Activated CD4-positive, alpha-beta T cell treated with anti-CD3 and anti-CD28 coated beads for 36 hours (primary cell): ENCODE results near the gene KRTAP19-2. TPM values are rescaled to one million over a fixed set of nuclear protein-coding genes. Genes with fewer than 3 reads are reported as not detected.
"Not testable (repeated sequence)": the region's sequence is repeated elsewhere in the genome, so short reads cannot be mapped to it uniquely, and the experiment has no call there.

Source experiments
- ATAC-seq: fragments of 200-7000 bp; cut with Tn5 transposase; one replicate; pipeline ENCODE4 v1.10.0; 2021; ENCODE audit warnings: mild to moderate bottlenecking, moderate library complexity
- CTCF ChIA-PET: fragments of 350-600 bp; sonication (Branson Sonifier 250); formaldehyde crosslinking; loops from one replicate; lab custom pipeline; 2021; ENCODE audit warnings: antibody characterized with exemption; lab: Charles Lee
- POLR2A ChIA-PET: fragments of 350-600 bp; sonication (Branson Sonifier 250); formaldehyde crosslinking; loops from one replicate; lab custom pipeline; 2021; ENCODE audit warnings: antibody characterized with exemption, inconsistent platforms; lab: Charles Lee
- DNase-seq: peaks from one replicate; pipeline ENCODE4 v3.0.0-alpha.2; 2020
- H3K27ac Mint-ChIP-seq: one replicate; pipeline ENCODE4 v1.8.0; 2021; ENCODE audit warnings: mixed read lengths
- H3K27me3 Mint-ChIP-seq: one replicate; pipeline ENCODE4 v1.8.0; 2021; ENCODE audit warnings: mixed read lengths
- H3K36me3 Mint-ChIP-seq: one replicate; pipeline ENCODE4 v1.8.0; 2021; ENCODE audit warnings: low read depth, mixed read lengths
- H3K4me1 Mint-ChIP-seq: one replicate; pipeline ENCODE4 v1.8.0; 2021; ENCODE audit warnings: mixed read lengths
- H3K4me3 Mint-ChIP-seq: one replicate; pipeline ENCODE4 v1.8.0; 2021; ENCODE audit warnings: mild to moderate bottlenecking, moderate library complexity, mixed read lengths
- H3K9me3 Mint-ChIP-seq: one replicate; pipeline ENCODE4 v1.8.0; 2021; ENCODE audit warnings: low read depth, mixed read lengths
- intact Hi-C, 2 experiments: fragments of 100-400 bp; cut with DNase I in 1 of 2; cut with micrococcal nuclease in 1 of 2; formaldehyde crosslinking; loops; one replicate each; pipeline versions ENCODE4 v1.14.2 to v1.15.1; 2022 to 2024; cut with DNase I, micrococcal nuclease
- total RNA-seq, 2 experiments: library from RNA; stranded (reverse); gene quantifications; one replicate each; pipeline ENCODE4 v1.2.3, GENCODE V29; 2021

KRTAP19-2 gene, protein sequence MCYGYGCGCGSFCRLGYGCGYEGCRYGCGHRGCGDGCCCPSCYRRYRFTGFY
- total RNA-seq: not detected

DNA sequence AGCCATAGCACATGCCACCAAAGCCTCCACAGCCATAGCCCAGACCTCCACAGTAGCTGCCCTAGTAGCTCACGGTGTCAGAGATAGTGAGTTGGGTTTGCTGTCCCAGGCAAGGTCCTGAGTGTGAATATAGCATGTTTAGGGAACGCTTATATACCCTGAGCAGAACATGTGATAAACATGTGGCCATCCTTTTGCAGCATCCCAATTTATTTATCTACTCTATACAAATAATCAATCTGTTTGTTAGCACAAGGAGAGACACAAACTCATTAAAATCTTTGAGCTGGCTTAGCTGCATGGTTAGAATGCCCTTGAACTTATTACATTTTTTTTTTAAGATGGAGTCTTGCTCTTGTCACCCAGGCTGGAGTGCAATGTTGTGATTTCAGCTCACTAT, at the start of gene KRTAP19-2:
Gene KRTAP19-2, minus strand, starts transcription at position 101 of the 400 bp plus-strand sequence. Its CDS starts 88 bp downstream, at position 13.
- ChIA-PET POLR2A (no interaction called here), CTCF (interaction anchor here (1.5 kb wide), 1 partner anchor 18 kb away, joined by 3 read pairs; no protein-coding TSS in a partner anchor)
- Mint-ChIP-seq H3K27me3 (peaks cover 2% of the 10 kb centered on the region), H3K36me3 (no peaks in the 10 kb centered on the region), H3K4me1 (no peaks in the 10 kb centered on the region), H3K27ac (no peak within 1 kb of the TSS), H3K4me3 (no peak within 1 kb of the TSS), H3K9me3 (peaks cover 13% of the 10 kb centered on the region)
- DNase-seq: no peak
- intact Hi-C loops: no loop called here
- no peak for ATAC-seq

DNA sequence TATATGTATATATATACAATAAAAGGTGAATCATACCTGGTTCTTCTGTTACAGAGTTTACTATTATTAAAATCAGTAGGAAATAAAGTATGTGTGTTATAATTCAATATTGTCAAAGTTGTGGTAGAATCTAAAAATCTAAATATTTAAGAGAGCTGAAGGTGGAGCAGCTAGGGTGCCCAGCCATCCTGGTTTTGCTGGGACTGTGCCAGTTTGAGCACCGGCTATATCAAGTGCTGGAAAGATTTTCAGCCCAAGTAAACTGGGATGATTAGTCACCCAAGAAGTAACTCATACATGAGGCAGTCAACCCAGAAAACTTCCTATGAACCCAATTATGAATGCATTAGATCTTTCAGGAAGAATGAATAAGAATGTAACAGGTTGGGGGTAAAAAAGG, 31.6 kb upstream of the KRTAP19-2 start:
- ATAC-seq: no peak
- ChIA-PET POLR2A (no interaction called here), CTCF (no interaction called here)
- intact Hi-C loops: no loop called here
- DNase-seq: no peak
- H3K9me3 Mint-ChIP-seq: no peaks in the 10 kb centered on the region
- no peak overlapping the region for H3K4me3 Mint-ChIP-seq
- H3K36me3 Mint-ChIP-seq: no peaks in the 10 kb centered on the region
- H3K27me3 Mint-ChIP-seq: peaks cover 1% of the 10 kb centered on the region
- H3K27ac Mint-ChIP-seq: no peak overlapping the region
- H3K4me1 Mint-ChIP-seq: no peaks in the 10 kb centered on the region

DNA sequence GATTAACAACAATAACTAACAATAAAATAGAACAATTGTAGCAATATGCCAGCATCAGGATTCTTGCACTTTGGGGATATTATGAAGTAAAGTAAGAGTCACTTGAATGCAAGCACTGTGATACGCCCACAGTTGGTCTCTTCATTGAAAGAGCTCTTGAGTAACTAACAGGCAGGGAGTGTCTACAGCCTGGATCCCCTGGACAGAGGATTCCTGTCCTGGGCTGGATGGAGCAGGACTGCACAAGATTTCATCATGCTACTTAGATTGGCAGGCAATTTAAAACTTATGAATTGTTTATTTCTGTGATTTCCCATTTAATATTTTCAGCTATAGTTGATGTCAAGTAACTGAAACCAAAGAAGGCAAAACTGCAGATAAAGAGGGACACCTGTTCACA, 28.4 kb upstream of the KRTAP19-2 start:
- Mint-ChIP-seq H3K36me3 (no peaks in the 10 kb centered on the region), H3K4me3 (no peak overlapping the region), H3K27me3 (no peaks in the 10 kb centered on the region), H3K27ac (no peak overlapping the region), H3K9me3 (no peaks in the 10 kb centered on the region), H3K4me1 (no peaks in the 10 kb centered on the region)
- intact Hi-C loops: no loop called here
- ATAC-seq (no peak), DNase-seq (no peak)
- ChIA-PET CTCF (interaction anchor here (2.4 kb wide), 1 partner anchor 9 kb away, joined by 7 read pairs; no protein-coding TSS in a partner anchor), POLR2A (no interaction called here)

DNA sequence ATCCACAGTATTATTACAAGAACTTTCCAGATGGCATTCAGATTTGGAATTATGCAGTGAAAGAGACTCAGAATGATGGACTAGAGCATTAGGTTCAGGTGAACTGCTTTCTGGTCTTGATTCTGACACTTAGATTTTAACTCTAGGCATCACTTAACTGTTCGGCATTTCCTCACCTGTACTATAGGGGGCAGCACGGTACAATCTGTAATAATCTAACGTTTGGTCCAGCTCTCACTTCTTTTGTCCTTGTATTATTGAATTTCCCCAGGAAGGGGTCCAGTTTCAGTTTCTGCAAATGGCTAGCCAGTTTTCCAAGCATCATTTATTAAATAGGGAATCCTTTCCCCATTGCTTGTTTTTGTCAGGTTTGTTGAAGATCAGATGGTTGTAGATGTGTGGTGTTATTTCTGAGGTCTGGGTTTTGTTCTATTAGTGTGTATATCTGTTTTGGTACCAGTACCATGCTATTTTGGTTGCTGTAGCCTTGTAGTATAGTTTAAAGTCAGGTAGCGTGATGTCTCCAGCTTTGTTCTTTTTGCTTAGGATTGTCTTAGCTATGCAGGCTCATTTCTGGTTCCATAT, 18.5 kb upstream of the KRTAP19-2 start:
- H3K4me1 Mint-ChIP-seq, H3K36me3 Mint-ChIP-seq, H3K27ac Mint-ChIP-seq, H3K9me3 Mint-ChIP-seq, POLR2A ChIA-PET, ATAC-seq, H3K27me3 Mint-ChIP-seq, H3K4me3 Mint-ChIP-seq: not testable (repeated sequence)
- peak; percentile 21 for DNase-seq
- intact Hi-C loops: loop anchor here (1.0 to 2.0 kb wide), 3 partner anchors 227 to 581 kb away; no protein-coding TSS in a partner anchor
- CTCF ChIA-PET: interaction anchor here (1.0 to 3.2 kb wide), 5 partner anchors 11 to 64 kb away, joined by 3 to 16 read pairs (median 5); partner anchors contain the start of gene KRTAP19-2

DNA sequence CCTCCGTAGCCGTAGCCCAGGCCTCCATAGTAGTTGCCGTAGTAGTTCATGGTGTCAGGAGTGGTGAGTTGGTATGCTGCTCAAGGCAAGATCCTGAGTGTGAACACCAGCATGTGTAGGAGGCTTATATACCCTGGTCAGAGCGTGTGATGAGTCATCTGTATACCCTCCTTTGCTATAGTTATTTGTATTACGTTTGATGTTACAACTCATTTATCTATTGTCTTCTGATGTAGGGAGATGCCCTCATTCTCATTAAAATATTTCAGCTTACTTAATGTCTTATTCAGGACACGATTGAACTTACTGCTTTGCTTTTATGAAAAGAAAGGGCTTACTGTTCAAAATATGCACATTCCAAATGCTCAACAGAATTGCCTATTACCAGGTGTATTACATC, 14.8 kb upstream of the KRTAP19-2 start, which contains the start of gene KRTAP19-5:
Gene KRTAP19-5, minus strand, starts transcription at position 101 of the 400 bp plus-strand sequence. Its CDS starts 51 bp downstream, at position 50.
- Mint-ChIP-seq H3K27ac (no peak within 1 kb of the TSS), H3K9me3 (no peaks in the 10 kb centered on the region), H3K27me3 (no peaks in the 10 kb centered on the region), H3K36me3 (no peaks in the 10 kb centered on the region), H3K4me3 (no peak within 1 kb of the TSS), H3K4me1 (no peaks in the 10 kb centered on the region)
- intact Hi-C loops: no loop called here
- ATAC-seq (no peak), DNase-seq (no peak)
- POLR2A ChIA-PET: no interaction called here
- CTCF ChIA-PET: no interaction called here

DNA sequence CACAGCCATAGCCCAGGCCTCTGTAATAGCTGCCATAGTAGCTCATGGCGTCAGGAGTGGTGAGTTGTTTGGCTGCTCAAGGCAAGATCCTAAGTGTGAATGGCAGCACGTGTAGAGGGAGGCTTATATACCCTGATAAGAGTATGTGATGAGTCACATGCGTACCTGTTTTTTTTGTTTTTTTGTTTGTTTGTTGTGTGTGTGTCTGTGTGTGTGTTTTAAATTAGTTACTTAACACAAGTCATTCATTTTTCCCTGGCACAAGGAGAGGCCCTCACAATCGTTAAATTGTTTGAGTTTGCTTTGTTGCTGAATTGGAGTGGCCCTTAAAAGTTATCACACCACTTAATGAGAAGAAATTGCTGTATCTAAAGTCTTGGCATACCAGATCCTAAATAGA, 9.8 kb upstream of the KRTAP19-2 start, which contains the start of gene KRTAP19-4:
Gene KRTAP19-4, minus strand, starts transcription at position 101 of the 400 bp plus-strand sequence. Its CDS starts 55 bp downstream, at position 46.
- Mint-ChIP-seq H3K9me3 (no peaks in the 10 kb centered on the region), H3K36me3 (no peaks in the 10 kb centered on the region), H3K4me1 (no peaks in the 10 kb centered on the region), H3K4me3 (no peak within 1 kb of the TSS), H3K27ac (no peak within 1 kb of the TSS), H3K27me3 (no peaks in the 10 kb centered on the region)
- DNase-seq (no peak), ATAC-seq (no peak)
- intact Hi-C loops: no loop called here
- POLR2A ChIA-PET: interaction anchor here (0.6 kb wide), 1 partner anchor 56 kb away, joined by 4 read pairs; no protein-coding TSS in a partner anchor
- CTCF ChIA-PET: interaction anchor here (0.6 kb wide), 1 partner anchor 509 kb away, joined by 3 read pairs; no protein-coding TSS in a partner anchor

DNA sequence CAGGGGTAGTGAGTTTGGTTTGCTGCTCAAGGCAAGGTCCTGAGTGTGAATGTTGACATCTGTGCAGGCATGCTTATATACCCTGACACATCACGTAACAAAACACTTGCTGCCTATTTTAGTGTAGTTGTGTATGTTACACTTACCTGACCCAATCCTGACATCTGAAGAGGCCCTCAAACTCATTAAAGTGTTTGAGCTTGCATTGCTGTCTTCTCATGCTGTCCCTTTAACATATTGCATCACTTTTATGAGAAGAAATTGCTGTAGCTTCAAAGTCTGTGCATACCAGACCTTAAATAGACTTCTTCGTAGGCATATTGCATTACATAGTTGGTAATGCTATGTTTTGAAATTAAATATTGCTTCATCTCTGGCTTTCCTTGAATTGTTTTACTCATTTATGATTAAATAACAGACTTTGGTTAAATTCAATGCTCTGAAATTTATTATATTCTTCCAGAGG, 4.8 kb upstream of the KRTAP19-2 start, which contains the start of gene KRTAP19-3:
Gene KRTAP19-3, minus strand, starts transcription at position 51 of the 466 bp plus-strand sequence. CDS start 56 bp downstream, outside the sequence.
- intact Hi-C loops: no loop called here
- ATAC-seq: no peak
- CTCF ChIA-PET: interaction anchor here (1.1 kb wide), 1 partner anchor 14 kb away, joined by 3 read pairs; no protein-coding TSS in a partner anchor
- H3K27ac Mint-ChIP-seq: no peak within 1 kb of the TSS
- H3K9me3 Mint-ChIP-seq: no peaks in the 10 kb centered on the region
- no peaks in the 10 kb centered on the region for H3K36me3 Mint-ChIP-seq
- H3K4me1 Mint-ChIP-seq: no peaks in the 10 kb centered on the region
- H3K27me3 Mint-ChIP-seq: peaks cover 2% of the 10 kb centered on the region
- DNase-seq: no peak
- POLR2A ChIA-PET: no interaction called here
- no peak within 1 kb of the TSS for H3K4me3 Mint-ChIP-seq

DNA sequence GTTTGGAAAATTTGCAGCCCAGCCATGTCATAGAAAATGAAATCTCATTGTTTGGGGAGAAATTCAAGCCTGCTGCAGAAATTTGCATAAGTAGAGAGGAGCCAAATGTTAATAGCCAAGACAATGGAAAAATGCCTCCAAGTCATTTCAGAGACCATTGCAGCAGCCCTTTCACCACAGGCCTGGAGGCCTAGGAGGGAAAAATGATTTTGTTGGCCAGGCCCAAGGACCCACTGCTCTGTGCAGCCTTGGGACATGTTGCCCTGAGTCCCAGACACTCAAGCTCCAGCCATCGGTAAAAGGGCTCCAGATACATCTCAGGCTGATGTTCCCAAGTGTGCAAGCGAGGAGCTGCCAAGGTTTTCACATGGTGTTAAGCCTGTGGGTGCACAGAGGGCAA, 1.1 kb downstream of the KRTAP19-2 start:
- intact Hi-C loops: no loop called here
- H3K4me1 Mint-ChIP-seq: no peaks in the 10 kb centered on the region
- no peak for ATAC-seq
- ChIA-PET POLR2A (no interaction called here), CTCF (no interaction called here)
- H3K4me3 Mint-ChIP-seq: no peak overlapping the region
- no peaks in the 10 kb centered on the region for H3K36me3 Mint-ChIP-seq
- H3K27me3 Mint-ChIP-seq: peaks cover 3% of the 10 kb centered on the region
- peaks cover 13% of the 10 kb centered on the region for H3K9me3 Mint-ChIP-seq
- DNase-seq: no peak
- H3K27ac Mint-ChIP-seq: no peak overlapping the region

DNA sequence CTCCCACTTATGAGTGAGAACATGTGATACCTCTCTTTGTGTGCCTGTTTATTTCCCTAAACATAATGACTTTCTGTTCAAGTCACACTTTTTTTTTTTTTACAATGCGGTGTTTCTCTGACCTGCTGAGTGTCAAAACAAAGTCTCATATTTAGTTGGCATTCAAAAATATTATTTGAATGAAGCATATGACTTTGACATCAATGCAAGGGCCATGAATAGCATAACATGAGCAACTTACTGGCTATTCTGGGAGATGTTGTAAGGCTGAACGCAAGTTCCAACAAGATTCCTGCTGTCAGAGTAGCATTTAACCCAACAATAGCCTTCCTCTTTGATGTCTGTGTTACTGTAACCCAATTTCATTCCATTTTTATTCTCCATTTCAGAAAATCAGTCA, 5.1 kb downstream of the KRTAP19-2 start:
- Mint-ChIP-seq H3K27me3 (peaks cover 3% of the 10 kb centered on the region), H3K9me3 (peaks cover 13% of the 10 kb centered on the region)

DNA sequence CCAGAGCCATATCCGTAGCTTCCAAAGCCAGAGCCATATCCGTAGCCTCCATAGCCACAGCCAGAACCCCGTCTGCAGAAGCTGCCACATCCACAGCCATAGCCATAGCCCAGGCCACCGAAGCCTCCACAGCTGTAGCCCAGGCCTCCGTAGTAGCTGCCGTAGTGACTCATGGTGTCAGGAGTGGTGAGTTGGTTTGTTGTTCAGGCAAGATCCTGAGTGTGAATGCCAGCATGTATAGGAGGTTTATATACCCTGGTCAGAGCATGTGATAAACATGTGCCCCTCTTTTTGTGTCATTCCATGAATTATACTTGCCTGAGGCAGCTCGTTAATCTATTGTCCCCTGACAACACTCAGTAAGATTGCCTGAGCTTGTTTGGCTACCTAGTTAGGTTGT, 7.1 kb downstream of the KRTAP19-2 start, which contains the start of gene KRTAP19-1:
Gene KRTAP19-1, minus strand, starts transcription at position 223 of the 400 bp plus-strand sequence. Its CDS starts 50 bp downstream, at position 173.
- Mint-ChIP-seq H3K9me3 (peaks cover 2% of the 10 kb centered on the region), H3K4me3 (no peak within 1 kb of the TSS), H3K4me1 (no peaks in the 10 kb centered on the region), H3K27ac (no peak within 1 kb of the TSS), H3K36me3 (no peaks in the 10 kb centered on the region), H3K27me3 (peaks cover 4% of the 10 kb centered on the region)
- ATAC-seq: no peak
- POLR2A ChIA-PET: no interaction called here
- CTCF ChIA-PET: no interaction called here
- DNase-seq: no peak
- intact Hi-C loops: no loop called here

More for the DNA sequence above, 5.1 kb downstream of the KRTAP19-2 start:
- ATAC-seq (no peak), DNase-seq (no peak)
- Mint-ChIP-seq H3K27ac (no peak overlapping the region), H3K4me1 (no peaks in the 10 kb centered on the region), H3K36me3 (no peaks in the 10 kb centered on the region), H3K4me3 (no peak overlapping the region)
- ChIA-PET CTCF (no interaction called here), POLR2A (no interaction called here)
- intact Hi-C loops: no loop called here

DNA sequence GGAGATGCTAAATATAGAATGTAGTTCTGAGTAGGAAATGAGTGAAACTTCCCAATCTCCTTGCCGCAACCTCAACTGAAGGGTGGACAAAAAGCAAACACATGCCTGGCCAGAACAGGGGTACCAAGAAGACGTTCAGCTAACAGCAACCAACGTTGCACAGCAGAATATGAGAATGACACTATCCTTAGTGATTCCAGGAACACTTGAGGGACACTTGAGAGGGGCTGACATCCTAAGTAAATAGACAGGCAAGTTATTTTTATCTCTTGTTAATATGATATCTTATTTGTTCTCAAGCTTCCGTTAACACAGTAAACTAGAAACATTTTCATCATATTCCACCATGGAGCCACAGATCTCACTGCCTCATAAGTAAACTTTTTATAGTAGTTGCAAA, 8.0 kb downstream of the KRTAP19-2 start:
- ChIA-PET CTCF (no interaction called here), POLR2A (no interaction called here)
- Mint-ChIP-seq H3K27ac (no peak overlapping the region), H3K4me3 (no peak overlapping the region), H3K36me3 (no peaks in the 10 kb centered on the region), H3K9me3 (no peaks in the 10 kb centered on the region), H3K4me1 (no peaks in the 10 kb centered on the region), H3K27me3 (peaks cover 7% of the 10 kb centered on the region)
- intact Hi-C loops: no loop called here
- DNase-seq (no peak), ATAC-seq (no peak)

DNA sequence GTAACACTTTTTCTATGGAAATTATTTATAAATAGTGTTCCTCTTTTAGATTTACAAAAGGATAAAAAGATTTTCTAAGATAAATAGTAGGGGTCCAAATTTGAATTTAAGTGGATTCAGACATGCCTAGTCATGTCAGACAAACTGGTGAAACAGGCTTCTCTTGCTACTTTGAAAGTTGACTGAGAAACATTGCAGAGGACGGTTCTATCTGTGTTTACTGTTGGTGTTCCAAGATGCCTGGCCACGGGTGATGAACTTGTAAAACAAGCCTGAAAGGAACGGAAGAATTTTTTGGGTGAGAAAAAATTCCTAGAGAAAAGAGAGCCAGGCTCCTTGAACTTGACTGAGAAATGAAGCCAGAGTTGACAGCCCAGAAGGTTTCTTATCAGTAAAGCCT, 9.2 kb downstream of the KRTAP19-2 start:
- no peak overlapping the region for H3K4me3 Mint-ChIP-seq
- no peaks in the 10 kb centered on the region for H3K9me3 Mint-ChIP-seq

More for the DNA sequence above, 9.2 kb downstream of the KRTAP19-2 start:
- POLR2A ChIA-PET: no interaction called here
- DNase-seq (no peak), ATAC-seq (no peak)
- Mint-ChIP-seq H3K27ac (no peak overlapping the region), H3K36me3 (no peaks in the 10 kb centered on the region), H3K27me3 (peaks cover 8% of the 10 kb centered on the region), H3K4me1 (no peaks in the 10 kb centered on the region)
- intact Hi-C loops: no loop called here
- CTCF ChIA-PET: no interaction called here
